Measurements from ENCODE around the gene ACSBG1.

Gene ACSBG1

GRCh38 chr15:78216276-78217104 lies 17.9 kb downstream of the ACSBG1 start:
- no peak for DNase-seq

- DNase-seq, result no peak
Measured at GRCh38 chr15:78213956-78214355, 20.4 kb downstream of the ACSBG1 start.

- no peak for DNase-seq
Measured at GRCh38 chr15:78213425-78213750, 21.0 kb downstream of the ACSBG1 start.

GRCh38 chr15:78212546-78213424 lies 21.6 kb downstream of the ACSBG1 start:
- peak in 1 of 2 experiments; percentile 27 for DNase-seq

- no peak for DNase-seq
Measured at GRCh38 chr15:78212008-78212407, 22.4 kb downstream of the ACSBG1 start.

GRCh38 chr15:78211189-78211921 lies 23.0 kb downstream of the ACSBG1 start:
- no peak for DNase-seq

- peak in 1 of 2 experiments; percentile 26 for DNase-seq
Measured at GRCh38 chr15:78210349-78210717, 24.0 kb downstream of the ACSBG1 start.

GRCh38 chr15:78209646-78210348 lies 24.6 kb downstream of the ACSBG1 start:
- DNase-seq, result no peak

GRCh38 chr15:78208887-78209645 lies 25.3 kb downstream of the ACSBG1 start:
- no peak for DNase-seq

- DNase-seq, result no peak
Measured at GRCh38 chr15:78208341-78208844, 26.0 kb downstream of the ACSBG1 start.

GRCh38 chr15:78207641-78208340 lies 26.6 kb downstream of the ACSBG1 start:
- DNase-seq, result no peak

- no peak for DNase-seq
Measured at GRCh38 chr15:78207110-78207458, 27.3 kb downstream of the ACSBG1 start.

GRCh38 chr15:78206326-78207109 lies 27.8 kb downstream of the ACSBG1 start:
- peak in 1 of 2 experiments; percentile 13 for DNase-seq

- no peak for DNase-seq
Measured at GRCh38 chr15:78205856-78206255, 28.5 kb downstream of the ACSBG1 start.

GRCh38 chr15:78205337-78205736 lies 29.0 kb downstream of the ACSBG1 start:
- no peak for DNase-seq

GRCh38 chr15:78204351-78205309 lies 29.7 kb downstream of the ACSBG1 start:
- peak in 1 of 2 experiments; percentile 26 for DNase-seq

- DNase-seq, result no peak
Measured at GRCh38 chr15:78203346-78204225, 30.8 kb downstream of the ACSBG1 start.
